ENCODE measurements around the gene DNASE1L3.
"Not testable (repeated sequence)": the region's sequence is repeated elsewhere in the genome, so short reads cannot be mapped to it uniquely, and the experiment has no call there.

Gene DNASE1L3
- 0 reads per million in 2 donors for total RNA-seq

DNA sequence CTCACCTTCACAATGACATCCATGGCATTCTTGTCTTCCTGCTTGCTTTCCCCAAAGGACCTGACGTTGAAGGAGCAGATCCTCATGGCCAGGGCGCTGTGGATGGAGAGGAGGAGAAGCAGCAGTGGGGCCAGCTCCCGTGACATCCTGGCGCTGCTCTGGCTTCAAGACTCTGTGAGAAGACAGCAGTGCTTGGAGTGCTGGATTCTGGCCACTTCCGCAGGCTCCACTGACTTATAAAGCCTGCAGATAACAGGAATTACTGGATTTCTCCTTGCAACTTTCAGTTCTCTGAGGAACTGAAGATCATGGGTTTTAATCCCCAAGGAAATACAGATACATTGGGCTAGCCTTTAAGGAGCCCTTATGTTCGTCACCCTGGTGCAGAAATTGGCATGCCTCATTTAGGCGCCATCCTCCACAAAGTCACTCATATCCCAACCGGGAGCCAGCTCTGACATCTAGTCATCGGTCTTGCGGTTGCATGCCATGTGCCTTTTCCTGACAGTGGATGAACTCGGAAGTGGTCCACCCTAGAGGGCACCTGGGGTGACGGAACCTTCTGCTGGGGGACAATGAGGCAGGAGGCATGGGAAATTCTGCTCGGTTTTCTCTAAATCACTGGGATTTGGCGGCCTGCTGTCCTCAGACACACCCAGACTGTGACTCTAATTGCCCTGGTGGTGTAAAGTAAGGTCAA lies at the start of gene DNASE1L3:
Gene DNASE1L3, minus strand, starts transcription at position 212 of the 700 bp plus-strand sequence. Its CDS starts 66 bp downstream, at position 146.
- no peak for DNase-seq

DNA sequence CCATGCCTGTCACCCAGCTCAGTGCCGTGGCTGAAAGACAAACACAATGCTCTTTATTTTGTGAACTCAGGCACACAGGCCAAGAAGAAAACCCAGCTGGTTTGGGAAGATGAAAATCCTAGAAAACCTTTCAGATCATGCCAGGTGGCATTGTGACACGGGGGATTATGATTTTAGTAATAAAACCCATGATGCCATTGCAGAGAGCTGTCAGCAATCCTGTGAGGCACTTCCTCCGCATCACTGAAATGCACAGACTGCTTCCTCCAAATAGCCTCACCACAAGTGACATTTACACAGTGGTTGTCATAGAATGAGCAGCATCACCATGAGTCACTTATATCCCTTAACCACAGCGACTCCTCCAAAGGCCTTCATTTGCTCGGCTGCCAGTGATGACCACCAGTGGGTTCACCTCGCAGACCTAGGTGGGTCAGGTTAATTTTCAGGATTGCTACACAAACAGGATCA lies 49.5 kb upstream of the DNASE1L3 start:
- peak in 1 of 5 experiments; percentile 83 for DNase-seq

- no peak for DNase-seq
Measured at GRCh38 chr3:58258392-58259055, 47.8 kb upstream of the DNASE1L3 start.

DNA sequence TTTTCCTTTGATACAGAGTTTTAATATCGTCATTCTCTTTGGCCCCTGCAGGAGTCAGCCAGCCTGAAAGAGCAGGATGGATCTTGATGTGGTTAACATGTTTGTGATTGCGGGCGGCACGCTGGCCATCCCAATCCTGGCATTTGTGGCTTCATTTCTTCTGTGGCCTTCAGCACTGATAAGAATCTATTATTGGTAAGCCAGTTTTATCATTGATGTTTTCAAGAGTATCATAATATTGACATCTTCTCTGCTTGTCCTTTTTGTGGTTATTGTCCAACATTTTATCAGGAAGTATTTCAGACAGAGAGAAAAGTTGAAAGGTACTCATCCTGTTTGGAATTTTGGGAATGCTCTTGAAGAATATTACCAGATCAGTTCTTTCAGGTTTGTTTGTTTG lies 45.7 kb upstream of the DNASE1L3 start:
- no peak for DNase-seq

GRCh38 chr3:58256061-58256460 lies 45.3 kb upstream of the DNASE1L3 start:
- DNase-seq: no peak

DNA sequence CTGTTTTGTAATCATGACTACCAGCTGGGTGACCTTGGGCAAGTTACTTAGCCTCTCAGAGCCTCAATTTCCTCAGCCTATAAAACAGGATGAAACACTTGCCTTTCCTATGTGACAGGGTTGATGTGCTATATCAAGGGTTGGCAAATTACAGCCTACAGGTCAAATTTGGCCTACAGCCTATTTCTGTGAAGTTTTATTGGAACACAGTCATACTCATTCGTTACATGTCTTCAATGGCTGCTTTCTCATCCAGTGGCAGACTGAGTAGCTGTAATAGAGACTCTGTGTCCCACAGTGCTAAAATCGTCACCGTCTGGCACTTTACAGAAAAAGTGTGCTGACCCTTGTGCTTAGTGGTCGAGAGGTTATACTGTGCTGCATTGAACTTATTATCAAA lies 43.4 kb upstream of the DNASE1L3 start:
- DNase-seq: no peak

- no peak for DNase-seq
Measured at GRCh38 chr3:58251631-58252035, 40.9 kb upstream of the DNASE1L3 start.

GRCh38 chr3:58250093-58250707 lies 39.4 kb upstream of the DNASE1L3 start:
- DNase-seq: no peak

DNA sequence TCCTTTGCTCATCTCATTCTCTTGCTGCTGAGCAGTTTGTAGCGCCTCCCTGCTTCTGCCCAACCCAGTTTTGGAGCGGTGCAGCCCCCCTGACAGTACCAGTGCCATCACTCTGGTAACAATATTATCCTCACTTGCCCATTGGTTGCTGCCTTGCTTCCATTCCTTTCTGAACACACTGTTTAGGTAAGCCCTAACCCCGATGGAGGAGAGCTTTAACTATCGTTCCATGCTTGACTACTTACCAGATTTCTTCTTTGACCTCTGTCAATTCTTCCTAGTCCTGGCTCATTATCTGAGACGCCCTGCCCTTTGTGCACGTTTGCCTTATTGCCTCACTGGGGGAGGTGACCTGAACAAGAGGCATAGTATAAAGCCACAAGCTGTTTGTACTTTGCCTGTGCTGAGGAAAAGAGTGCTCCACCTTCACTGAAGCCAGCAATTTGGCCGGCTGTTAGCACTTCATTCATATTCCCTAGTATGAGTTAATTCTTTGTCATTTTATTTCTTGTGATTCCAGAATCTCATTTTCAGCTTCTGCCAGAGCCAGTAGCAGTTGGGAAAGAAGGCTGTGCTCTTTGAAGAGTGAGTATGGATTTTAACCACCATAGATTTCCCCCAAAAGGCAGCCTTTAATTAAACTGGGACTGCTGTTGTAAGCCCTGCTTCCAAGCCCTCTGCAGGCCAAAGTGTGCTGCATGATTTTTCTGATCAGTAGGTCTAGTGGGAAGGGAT lies 38.8 kb upstream of the DNASE1L3 start:
- peak in 1 of 5 experiments; percentile 36 for DNase-seq

- no peak for DNase-seq
Measured at GRCh38 chr3:58246148-58247047, 35.6 kb upstream of the DNASE1L3 start.

DNA sequence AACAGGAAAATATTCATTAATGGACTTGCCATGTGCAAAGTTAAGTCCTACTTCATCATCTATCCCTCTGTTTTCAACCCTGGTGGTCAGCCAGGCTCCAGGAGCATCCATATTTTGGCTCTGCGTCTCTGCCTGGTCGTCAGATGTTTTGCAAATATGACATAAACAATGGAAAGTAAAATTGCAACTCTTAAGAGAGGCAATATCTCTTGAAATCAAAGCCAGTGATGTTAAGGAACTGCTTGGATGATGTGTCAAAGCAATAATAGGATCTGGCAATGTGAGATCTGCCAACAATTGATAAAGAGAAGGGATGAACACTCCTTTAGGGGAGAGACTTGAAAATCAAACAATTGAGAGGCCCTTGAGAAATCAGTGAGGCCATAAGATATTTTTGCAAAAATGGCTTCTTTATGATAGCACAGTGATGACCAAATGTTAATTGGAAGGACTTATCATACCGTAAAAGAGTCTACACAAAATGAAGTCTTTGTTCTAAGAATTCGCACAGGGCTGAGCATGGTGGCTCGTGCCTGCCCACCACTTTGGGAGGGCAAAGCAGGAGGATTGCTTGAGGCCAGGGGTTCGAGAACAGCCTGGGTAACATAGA lies 33.3 kb upstream of the DNASE1L3 start:
- DNase-seq: no peak

DNA sequence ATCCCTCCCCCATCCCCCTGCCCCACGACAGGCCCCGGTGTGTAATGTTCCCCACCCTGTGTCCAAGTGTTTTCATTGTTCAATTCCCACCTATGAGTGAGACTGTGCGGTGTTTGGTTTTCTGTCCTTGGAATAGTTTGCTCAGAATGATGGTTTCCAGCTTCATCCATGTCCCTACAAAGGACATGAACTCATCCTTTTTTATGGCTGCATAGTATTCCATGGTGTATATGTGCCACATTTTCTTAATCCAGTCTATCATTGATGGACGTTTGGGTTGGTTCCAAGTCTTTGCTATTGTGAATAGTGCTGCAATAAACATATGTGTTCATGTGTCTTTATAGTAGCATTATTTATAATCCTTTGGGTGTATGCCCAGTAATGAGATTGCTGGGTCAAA lies 32.1 kb upstream of the DNASE1L3 start:
- DNase-seq: not testable (repeated sequence)

DNA sequence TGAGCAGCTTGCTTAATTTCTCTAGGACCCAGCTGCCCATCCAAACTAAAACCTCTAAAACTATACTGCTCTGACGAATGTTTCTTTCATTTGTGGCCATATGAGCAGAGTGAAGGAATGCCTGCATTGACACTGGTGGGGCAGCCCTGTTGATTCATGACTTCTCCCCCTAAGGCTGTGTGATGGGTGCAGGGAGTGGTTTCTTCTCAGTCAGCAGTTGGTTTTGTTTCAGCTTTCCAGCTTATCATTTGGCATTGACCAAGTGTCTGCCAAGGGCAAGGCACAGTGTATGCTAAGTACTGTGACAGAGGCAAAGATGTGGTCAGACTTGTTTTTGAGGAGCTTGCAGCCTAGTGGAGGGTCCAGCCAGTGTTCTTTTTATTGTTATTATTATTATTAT lies 31.6 kb upstream of the DNASE1L3 start:
- DNase-seq: no peak

DNA sequence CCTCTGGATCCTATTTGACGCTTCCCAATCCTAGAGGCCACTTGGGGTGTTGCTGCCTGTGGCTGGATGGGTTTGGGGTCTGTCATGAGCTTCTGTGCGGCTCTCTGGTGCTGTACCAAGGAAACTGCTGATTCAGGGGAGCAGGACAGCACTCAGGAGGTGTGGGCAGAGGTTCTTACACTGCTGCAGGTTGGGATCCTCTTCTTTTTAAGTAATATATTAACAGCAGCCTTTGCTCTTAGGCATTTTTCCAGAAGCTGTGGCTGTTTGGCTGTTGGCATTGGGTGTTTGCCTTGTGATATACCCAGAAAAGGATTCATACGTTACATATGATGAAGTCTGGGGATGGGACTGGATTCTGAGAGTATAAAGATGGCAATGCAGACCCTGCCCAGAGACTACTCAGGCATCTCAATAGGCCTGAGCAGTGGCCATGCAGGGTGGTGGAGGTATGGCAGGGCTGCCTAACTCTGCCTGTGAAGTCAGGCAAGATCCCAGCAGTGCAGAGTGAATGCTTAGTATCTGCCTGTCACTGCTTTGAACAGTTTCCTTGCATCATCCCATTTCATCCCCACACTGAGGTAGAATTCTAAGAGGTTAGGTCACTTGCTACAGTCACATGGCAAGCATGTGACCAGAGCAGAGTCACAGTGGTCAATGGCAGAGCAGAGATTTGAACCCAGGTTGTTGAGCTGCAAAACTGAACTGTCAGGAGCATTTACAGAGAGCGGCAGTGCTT lies 30.7 kb upstream of the DNASE1L3 start:
- DNase-seq: no peak

DNA sequence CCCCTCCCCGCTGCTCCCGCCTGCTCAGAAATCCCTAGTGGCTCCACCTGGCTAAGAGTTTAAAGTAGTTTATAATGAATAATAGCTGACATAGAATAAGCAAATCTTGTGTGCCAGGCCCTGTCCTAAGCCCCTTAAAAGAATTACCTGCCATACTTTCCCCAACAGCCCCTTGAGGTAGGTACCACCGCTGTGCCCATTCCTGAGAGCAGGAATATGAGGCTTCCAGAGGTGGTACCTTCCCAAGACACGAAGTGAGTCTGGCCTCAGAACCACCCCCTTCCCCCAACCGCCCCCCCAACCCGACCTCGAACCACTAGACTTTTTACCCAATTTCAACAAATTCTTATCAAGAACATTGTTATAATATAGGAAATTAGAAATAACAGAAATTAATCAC lies 28.1 kb upstream of the DNASE1L3 start:
- DNase-seq: no peak

DNA sequence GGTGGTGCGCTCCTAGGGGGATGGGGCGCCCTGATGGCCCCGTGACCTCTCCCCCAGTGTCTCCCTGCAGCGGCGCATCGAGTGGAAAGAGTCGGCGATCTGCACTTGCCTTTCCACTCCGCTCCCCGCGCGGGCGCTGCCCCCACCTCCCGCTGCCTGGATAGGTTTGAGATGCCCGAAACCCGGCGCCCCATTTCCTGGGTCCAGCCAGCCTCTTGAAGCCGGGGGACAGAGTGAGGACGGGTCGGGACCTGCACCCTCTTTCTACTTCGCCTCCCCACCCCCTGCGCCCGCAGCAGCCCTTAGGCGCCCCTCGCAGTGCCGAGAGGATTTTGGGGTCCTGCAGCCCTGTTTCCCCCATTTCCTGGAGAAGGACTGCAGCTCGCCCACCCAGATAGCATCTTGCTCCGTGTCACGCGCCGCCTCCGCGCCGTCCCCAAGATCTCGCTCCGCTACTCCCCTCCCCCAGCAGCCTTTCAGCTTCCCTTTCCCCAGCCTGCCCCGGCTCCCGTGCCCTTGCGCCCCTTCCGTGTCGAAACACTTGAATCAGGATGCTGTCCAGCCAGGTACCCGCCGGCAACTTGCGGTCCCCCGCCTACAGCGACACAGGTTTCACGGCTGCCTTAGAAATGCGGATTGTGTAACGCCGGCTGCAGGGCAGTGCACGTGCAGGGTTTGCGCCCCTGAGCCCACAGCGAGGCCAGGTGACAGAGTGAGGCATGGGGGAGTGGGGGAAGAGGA lies 27.3 kb upstream of the DNASE1L3 start:
- DNase-seq: peak; percentile 11 to 49 (median 20)

- DNase-seq: peak; percentile 69 to 85 (median 73)
Measured at GRCh38 chr3:58237238-58237940, 26.6 kb upstream of the DNASE1L3 start, which contains the start of gene ABHD6. TSS of gene ABHD6 (plus strand) at chr3:58237792. CDS start at chr3:58256587, 18,795 bp downstream.

DNA sequence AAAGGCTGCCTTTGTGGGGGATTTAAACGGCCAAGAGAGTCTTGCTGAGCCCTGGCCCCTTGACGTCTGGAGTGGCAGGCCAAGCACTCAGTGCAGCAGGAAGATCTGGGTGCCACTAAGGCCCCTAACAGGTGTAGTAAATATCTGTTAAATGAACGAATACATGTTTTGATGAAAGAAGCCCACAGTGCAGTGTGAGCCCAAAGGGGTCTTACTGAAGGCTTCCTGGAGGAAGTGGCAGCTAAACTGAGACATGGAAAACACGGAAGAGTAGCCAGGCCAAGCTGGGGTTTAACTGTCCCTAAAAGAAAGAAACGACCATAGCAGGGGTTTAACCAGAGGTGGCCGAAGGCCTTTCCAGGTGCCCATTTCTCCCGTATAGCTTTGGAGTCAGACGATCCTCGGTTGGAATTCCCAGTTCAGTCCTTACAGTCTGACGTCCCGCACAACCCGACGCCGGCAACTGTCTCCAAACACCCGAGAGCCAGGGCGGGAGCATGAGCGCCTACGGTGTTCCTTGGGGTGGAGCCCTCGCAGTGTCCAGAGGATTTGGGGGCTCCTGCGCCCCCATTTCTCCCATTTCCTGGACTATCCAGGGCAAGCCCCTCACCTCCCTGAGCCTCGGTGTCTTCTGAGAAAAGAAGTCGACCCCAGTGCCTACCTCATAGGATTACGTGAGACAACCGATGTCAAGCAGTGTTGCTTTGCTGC lies 25.9 kb upstream of the DNASE1L3 start:
- peak in 1 of 5 experiments; percentile 9 for DNase-seq

Measured in T-helper 2 cell (primary cell).